Spleen (tissue), 7 donors: ENCODE data around the gene MXD4.
A peak's percentile ranks its signal among the peaks of the same experiment; 100 is the strongest.

Experiments
- CTCF ChIP-seq, 11 experiments: fragments of 200-600 bp in 7 of 11; fragments of 450-650 bp in 4 of 11; sonication (generic) in 4 of 11; IDR thresholded peaks in 8 of 11; conservative IDR thresholded peaks in 3 of 11; 1 replicate in 7 of 11; 2 replicates in 4 of 11; pipeline versions ENCODE4 v1.4.0 to v1.8.0; 2016 to 2021; ENCODE audit warnings: antibody characterized with exemption in 11 of 11, inconsistent platforms in 4 of 11, mild to moderate bottlenecking in 1 of 11
- POLR2A ChIP-seq, 3 donors: fragments of 450-650 bp; IDR thresholded peaks; one replicate each; pipeline ENCODE4 v1.5.1; 2017; ENCODE audit warnings: antibody characterized with exemption in 3 of 3, mild to moderate bottlenecking in 1 of 3
- POLR2AphosphoS5 ChIP-seq, 3 donors: sonication (generic); formaldehyde crosslinking; IDR thresholded peaks; one replicate each; pipeline ENCODE4 v1.5.1; 2017; ENCODE audit warnings: antibody characterized with exemption in 3 of 3
- donor health status: DM: no; HTN: no; CAD: no; lungs with moderate emphysema.
- donor health status: DM: no; HTN: no; CAD: no.
- donor health status: DM: no; HTN: no; CAD: no.

- TF ChIP-seq CTCF (IDR thresholded peaks at IDR 0.05 in 8 of 11, conservative IDR thresholded peaks at IDR 0.05 in 3 of 11) = no peak
- TF ChIP-seq POLR2A (IDR thresholded peaks at IDR 0.05) = no peak
- TF ChIP-seq POLR2AphosphoS5 (IDR thresholded peaks at IDR 0.05) = peak; percentile 63 to 70 (median 68)
These were observed 29.2 kb upstream of the MXD4 start for GRCh38 chr4:2290974-2291704.
